GM19238 (cell line): ENCODE measurements around the gene JAK1.
"Not testable (repeated sequence)": the region's sequence is repeated elsewhere in the genome, so short reads cannot be mapped to it uniquely, and the experiment has no call there.

Experiments
- DNase-seq: peaks from one replicate; pipeline ENCODE4 v3.0.0; 2011; ENCODE audit warnings: low spot score; ENCODE audit not compliant: insufficient read length

The JAK1 gene

DNA sequence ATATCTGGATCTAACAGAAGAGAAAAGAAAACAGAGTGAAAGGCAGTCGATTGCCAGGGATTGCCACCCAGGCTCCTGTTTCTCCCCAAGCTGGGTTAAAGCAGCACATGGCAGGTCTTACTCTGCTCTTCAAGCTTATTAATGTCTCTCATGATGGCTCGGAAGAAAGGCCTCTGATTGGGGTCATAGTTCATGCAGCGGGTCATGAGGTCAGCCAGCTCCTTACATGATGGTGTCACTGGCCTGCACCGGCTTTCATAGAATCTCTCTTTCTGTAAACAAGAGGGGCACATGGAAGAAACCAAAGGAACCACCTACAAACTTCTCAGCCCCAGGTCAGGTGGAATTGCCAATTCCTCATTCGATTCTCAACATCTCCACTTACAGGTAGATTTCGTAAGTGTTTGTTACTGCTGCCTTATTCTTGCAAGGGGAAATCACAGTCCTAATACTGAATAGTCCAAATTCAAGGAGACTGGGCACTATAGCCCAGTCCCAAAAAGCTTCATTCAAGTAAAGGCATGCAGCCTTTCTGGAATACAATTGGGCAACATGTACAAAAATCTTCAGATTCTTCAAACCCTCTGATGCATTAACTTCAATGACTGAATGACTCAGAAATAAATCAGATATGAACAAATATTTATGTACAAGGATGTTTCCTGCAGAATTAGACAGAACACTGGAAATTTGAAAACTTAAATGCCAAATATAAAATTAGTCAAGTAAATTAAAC is 124.9 kb downstream of the JAK1 start:
- no peak for DNase-seq

DNA sequence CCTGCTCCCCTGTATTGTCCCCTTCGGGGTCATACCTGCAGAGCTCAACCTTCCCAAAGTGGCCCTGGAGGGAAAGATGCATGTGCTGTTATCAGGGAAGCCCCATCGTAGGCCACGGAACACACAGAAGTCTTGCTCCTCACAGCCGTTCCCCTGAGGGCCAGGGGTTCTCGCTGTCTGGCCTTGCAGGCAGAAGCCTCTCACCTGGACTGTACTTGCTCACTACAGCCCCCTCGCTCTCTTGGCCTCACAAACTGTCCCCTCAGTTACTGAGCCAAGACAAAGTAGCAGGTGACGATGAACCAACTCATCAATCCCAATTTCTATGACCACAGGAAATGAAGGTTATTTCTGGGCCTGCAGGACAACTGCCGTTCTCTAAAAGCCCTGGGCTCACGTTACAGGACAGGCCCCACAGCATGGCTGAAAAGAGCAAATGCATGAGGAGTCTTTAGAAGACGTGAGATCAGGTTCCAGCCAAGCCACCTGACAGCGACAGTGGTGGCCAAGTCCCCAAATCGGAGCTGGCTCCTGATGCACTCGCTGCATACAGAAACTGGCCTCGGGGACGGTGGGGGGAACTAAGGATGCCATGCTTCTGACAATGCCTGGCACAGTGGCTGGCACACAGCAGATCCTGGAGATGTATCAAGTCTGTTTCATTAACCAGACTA is 126.5 kb downstream of the JAK1 start:
- no peak for DNase-seq

DNA sequence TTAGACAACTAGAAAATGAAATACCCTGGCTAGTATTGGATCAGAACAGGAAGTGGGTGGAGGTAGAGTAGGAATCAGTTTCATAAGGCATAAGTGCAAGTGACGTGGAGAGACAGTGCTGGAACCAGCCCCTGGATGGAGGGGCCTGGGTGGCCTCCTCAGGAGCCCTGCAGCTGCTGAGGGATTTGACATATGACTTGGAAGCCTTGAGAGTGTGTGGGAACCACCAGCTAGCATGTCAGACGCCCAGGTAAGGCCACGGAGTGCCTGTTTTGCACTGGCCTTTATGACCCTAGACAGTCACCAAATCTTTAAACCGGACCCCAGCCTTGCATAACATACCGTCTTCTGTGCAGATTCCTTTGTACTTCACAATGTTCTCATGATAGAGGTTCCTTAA is 127.1 kb downstream of the JAK1 start:
- DNase-seq, result no peak

DNA sequence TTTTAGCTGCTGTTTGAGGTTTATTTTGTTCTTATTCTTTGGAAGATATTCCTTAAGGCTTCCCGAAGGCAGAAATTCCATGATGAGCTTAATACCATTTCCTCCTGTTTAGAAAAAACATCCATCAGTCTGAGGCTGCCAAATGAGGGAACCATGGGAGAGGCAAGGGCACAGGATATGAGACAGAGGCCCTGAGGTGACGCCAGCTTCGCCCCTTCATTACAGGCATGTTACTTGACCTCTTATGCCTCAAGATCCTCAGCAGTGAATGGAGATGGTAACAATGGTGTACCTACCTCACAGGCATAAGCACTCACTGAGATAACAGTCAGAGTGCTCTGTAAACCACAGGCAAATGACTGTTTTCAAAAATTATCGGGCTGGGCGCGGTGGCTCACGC is 127.9 kb downstream of the JAK1 start:
- no peak for DNase-seq

DNA sequence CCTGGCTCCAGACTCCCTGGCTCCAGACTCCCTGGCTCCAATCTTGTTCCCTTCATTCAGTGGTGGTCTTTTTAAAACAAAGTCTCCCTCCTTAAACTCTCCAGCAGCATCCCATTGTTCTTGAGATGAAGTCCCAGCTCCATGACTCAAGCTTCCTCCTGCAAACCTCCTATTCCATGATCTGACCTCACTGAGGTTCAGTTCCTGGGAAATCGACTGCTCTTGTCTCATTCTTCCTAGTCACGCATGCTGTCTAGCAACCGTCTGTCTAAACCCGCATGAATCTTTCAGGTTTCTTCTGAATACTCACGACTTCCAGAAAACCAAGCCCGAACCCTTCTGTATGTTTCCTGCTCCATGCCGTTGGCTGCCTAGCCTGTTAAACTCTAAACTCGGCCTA is 129.5 kb downstream of the JAK1 start:
- DNase-seq, result no peak

DNA sequence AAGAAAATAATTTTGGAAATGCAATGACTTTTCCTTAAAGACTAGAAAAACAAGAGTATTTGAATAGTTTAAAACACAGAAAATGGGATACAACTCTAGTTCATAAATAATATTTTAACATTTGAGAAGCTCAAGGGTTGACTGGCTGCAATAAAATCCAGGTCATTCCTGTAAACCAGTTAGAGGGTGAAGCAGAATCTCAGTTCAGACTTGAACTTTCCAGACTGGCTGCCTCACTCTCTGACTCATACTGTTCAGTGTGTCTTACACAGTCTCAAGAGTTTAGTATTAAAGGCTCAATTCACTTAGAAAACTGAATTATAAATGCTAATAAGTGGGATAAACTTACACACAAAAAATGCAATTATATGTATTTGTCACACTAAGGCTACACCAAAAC is 131.6 kb downstream of the JAK1 start:
- no peak for DNase-seq

DNA sequence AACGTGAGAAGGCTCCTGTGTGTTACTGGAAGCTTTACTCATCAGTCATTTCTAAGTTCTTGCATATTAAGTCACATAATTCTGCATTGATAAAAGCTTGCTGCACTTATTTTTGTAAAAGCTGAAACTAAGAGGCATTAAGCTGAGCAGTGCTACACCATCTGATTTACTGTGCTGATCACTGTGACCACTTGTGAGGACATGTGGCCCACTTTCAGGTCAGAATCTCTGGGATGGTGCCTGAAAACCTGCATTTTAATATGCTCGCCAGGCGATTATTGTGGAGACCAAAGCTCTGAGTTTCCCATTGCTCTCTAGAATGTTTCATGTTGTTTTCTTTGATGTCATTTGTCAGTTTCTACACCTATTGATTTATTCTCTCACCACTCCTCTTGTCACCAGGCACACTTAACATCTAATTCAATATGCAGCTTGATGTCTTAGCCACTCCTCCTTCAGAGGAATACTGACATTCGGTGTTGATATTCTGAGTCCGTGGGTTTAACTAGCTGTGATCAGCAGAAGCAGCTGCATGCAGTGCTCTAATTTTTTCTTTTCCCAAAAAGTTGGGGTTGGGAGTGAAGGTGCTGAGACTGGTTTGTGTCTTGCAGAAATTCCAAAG is 136.2 kb downstream of the JAK1 start:
- DNase-seq, result no peak

DNA sequence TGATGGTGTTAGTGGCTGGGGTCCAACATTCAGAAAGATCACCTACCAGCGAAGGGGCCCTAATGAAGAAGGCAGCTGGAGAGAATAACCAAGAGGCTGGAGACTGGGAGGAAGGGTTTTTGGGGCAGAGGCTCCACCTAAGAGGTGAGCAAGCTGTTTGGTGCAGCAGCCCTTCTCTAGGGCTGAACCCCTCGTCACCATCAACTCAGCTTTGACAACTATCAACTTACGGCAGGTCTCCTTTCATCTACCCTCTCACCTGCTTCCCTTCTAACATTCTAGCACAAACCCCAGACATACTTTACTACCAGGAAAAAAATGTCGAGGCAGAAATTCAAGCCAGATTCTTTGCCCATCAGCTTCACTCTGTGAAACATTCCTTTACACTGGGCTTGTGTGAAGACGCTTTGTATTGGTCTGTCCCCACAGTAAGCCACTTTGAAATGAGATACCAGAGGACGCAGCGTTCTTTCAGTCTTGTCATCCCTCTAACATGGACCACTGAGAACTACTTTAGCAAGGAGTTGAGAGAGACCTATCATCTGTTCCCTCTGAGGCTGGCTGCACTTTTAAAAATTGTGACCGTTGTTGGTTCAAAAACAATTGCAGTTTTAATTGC is 136.8 kb downstream of the JAK1 start:
- DNase-seq, result no peak

DNA sequence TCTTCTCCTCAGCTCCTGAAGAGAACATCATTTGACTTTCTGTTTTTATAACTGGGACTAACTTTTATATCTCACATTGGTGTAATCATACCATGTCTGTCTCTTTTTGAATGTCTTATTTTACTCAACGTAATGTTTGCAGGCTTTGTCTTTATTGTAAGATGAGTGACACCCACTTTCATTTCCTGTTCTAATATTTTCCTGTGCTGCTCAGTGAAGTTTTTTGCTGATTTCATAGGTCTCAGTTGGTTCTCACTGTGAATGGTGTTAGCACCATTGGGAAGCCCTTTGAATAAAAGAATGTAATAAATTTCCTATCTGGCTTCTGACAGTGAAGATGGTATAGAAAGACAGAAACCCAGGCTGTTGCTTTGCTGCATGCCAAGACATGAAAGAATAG is 137.5 kb downstream of the JAK1 start:
- no peak for DNase-seq

DNA sequence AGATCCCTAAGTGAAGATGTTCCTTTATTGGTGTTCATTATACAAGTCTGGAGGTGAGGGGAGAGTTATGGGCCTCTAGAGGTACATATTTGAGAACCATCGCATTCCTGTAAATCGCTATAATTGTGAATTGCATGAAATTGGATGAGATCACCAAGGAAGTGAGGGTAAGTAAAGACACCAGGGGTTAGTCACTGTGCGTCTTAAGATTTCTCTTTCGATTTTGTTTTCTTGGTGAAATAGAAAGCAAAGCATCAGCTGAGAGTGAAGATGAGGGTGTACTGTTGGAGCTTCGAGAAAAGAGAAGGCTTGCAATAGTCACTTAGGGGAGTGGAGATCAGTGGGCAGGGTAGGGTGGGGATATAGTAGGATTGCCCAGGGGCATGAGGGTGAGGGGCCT is 139.4 kb downstream of the JAK1 start:
- DNase-seq, result no peak

DNA sequence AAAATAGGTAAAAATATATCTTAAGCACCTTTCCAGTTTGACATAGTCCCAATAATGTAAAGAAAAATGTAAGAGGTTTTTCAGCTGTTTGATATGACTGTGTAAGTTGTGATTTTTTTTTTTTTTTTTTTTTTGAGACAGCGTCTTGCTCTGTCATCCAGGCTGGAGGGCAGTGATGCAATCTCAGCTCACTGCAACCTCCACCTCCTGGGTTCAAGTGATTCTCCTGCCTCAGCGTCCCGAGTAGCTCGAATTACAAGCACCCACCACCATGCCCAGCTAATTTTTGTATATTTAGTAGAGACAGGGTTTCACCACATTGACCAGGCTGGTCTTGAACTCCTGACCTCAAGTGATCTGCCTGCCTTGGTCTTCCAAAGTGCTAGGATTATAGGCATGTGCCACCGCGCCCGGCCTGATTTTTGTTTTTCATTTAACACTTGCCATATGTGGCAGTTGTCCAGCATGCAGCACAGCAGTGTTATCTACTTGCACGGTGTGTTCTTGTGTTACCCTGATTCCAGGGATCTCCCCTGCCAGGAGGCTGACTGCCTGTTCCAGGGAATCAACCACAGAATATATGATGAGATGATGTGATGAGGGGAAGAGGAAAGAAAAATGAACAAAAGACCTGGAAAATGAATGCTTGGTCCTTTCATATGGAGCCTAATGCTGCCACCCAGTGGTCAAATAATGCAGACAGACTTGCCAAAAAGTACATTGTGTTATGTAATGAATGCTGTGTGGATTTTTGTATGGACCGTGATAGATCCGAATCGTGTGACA is 142.5 kb downstream of the JAK1 start:
- no peak for DNase-seq

DNA sequence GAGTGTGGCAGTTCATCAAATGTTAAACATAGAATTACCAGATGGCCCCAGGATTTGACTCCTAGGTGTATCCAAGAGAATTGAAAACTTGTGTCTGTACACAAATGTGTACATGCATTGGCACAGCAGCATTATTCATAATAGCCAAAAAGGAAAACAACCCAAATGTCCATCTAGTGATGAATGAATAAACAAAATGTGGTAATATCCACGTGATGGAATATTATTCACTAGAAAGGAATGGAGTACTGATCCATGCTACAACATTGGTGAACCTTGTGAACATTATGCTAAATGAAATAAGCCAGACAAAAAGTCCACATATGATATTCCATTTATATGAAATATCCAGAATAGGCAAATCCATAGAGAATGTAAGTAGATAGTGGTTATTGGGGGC is 143.7 kb downstream of the JAK1 start:
- DNase-seq, result no peak

DNA sequence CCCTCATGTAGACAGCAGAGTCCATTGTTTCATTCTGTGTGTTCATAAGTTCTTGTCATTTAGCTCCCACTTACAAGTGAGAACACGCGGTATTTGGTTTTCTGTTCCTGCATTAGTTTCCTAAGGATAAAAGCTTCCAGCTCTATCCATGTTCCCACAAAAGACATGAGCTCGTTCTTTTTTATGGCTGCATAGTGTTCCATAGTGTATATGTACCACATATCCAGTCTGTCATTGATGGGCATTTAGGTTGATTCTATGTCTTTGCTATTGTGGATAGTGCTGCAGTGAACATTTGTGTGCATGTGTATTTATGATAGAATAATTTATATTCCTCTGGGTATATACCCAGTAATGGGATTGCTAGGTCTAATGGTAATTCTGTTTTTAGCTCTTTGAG is 145.8 kb downstream of the JAK1 start:
- not testable (repeated sequence) for DNase-seq

DNA sequence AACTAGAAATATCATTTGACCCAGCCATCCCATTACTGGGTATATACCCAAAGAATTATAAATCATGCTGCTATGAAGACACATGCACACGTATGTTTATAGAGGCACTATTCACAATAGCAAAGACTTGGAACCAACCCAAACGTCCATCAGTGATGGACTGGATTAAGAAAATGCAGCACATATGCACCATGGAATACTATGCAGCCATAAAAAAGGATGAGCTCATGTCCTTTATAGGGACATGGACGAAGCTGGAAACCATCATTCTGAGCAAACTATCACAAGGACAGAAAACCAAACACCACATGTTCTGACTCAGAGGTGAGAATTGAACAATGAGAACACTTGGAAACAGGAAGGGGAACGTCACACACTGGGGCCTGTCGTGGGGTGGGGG is 149.0 kb downstream of the JAK1 start:
- DNase-seq, result not testable (repeated sequence)

DNA sequence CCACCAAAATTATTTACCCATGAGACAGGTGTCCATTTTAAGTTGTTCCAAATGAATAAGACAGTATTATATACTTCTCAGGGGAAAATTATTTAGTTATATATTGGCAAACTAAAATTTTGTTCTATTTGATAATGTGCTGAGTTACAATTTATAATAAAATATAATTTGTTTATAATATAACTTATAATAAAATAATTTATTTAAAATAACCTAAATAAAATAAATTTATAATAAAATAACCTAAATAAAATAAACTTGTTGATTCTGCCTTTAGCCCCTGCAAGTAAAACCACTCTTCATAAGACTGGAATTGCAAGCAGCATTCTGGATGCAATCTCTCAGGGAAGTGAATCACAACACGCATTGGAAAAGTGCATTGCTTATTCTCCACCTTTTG is 151.9 kb downstream of the JAK1 start:
- no peak for DNase-seq

DNA sequence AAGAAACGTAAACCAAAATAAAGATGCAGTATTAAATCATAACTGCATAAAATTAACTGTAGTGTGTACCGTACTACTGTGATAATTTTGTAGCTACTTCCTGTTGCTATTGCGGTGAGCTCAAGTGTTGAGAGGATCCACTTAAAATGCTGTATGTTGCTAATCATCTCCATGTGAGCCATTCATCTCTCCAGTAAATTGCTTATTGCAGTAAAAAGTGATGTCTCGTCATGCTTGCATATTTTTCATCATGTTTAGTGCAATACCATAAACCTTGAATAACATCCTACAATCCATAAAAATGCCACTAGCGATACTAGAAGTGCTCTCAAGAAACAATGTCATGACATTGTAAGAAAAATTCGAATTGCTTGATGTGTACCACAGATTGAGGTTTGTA is 155.2 kb downstream of the JAK1 start:
- no peak for DNase-seq

DNA sequence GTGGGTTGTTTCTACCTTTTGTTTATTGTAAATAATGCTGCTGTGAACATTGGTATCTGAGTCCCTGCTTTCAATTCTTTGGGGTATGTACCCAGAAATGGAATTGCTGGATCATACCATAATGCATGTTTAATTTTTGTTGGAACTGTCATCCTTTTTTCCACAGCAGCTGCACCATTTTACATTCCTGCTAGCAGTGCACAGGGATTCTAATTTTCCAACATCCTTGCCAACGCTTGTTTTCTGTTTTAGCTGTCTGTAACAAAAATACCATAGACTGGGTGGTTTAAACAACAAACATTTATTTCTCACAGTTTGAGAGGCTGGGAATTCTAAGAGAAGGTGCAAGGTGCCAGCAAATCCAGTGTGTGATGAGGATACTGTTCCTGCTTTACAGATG is 156.3 kb downstream of the JAK1 start:
- no peak for DNase-seq

DNA sequence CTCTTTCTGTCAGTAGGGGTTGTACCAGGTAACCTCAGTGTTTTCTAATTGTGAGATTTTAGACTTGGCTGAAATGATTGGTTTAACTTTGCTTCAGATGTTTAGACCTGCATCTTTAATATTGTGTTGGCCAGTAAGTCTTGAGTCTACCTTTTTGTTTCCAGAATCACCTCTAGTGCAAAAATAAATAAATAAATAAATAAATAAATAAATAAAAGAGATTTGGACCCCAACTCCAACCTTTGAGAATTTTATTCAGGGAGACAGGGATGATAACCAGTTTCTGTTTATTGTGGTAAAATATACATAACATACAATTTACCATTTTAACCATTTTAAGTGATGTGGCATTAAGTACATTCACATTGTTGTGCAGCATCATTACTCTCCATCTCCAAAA is 157.0 kb downstream of the JAK1 start:
- no peak for DNase-seq

DNA sequence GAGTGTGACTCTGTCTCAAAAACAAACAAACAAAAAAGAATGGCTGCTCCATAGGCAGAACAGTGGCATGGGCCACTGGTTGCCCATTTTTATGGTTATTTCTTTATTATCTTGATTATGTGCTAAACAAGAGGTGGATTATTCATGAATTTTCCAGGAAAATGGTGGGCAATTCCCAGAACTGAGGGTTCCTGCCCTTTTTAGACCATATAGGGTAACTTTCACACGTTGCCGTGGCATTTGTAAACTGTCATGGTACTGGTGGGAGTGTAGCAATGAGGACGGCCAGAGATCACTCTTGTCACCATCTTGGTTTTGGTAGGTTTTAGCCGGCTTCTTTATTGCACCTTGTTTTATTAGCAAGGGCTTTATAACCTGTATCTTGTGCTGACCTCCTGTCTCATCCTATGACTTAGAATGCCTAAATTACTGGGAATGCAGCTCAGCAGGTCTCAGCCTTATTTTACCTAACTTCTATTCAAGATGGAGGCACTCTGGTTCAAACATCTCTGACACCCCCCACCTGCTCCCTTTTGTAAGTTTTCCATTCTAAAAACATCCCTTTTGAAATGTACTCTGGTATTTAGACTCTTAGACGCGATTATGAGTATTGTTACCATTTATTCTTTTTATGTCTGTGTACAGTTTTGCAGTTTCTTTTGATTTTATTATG is 164.4 kb downstream of the JAK1 start:
- DNase-seq, result no peak

DNA sequence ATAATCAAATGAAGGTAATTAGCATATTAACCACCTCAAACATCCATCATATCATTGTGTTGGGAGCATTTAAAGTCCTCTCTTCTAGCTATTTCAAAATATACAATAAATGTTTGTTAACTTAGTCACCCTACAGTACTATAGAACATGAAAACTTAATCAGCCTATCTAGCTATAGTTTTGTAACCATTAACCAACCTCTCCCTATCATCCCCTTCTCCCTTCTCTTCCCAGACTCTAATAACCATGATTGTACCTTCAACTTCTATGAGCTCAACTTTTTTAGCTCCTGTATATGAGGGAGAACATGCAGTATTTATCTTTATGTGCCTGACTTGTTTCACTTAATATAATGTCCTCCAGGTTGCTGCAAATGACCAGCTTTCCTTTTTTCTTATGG is 167.5 kb downstream of the JAK1 start:
- DNase-seq, result no peak

DNA sequence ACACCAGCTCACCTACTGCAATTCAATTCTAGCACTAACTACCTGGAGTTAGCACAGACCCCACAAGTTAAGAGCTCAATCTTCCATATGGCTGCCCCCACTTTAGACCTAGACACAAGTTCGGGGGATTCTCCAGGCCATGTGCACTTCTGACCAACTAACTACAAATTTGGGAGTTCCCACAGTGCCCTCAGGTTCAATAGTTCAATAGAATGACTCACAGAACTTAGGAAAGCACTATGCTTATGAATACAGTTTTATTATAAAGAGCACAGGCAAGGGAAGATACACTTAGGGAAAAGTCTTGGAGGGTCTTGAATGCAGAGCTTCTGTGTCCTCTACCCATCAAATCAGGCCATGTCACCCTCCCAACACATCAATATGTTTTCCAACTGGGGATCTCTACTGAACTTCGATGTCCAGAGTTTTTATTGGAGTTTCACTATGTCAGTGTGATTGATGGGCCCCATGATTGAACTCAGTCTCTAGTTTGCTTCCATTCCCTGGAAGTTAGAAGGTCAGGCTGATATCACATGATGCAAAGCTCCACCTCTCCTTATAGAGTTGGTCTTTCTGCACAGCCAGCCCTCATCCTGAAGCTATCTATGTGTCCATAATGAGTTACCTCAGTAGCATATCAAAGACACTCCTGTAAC is 175.4 kb downstream of the JAK1 start:
- DNase-seq, result no peak
